GM23338 (cell line): ENCODE measurements around the gene NPPC. TPM values are rescaled to one million over a fixed set of nuclear protein-coding genes. Genes with fewer than 3 reads are reported as not detected.
A peak's percentile ranks its signal among the peaks of the same experiment; 100 is the strongest.

ENCODE experiments used
- ATAC-seq: fragments of 200-7000 bp; cut with Tn5 transposase; 3 replicates; pipeline ENCODE4 v1.9.1; 2020
- DNase-seq: peaks from one replicate; pipeline ENCODE4 v3.0.0-alpha.2; 2015; ENCODE audit warnings: low spot score
- H2AFZ ChIP-seq: fragments of 200-600 bp; sonication (generic); 2 replicates; pipeline ENCODE4 v1.8.0; 2016; ENCODE audit warnings: antibody characterized with exemption, mild to moderate bottlenecking, moderate library complexity
- H3F3A ChIP-seq: fragments of 200-600 bp; sonication (generic); replicated peaks from 2 replicates; pipeline ENCODE4 v1.8.0; 2017; ENCODE audit warnings: antibody characterized with exemption, mixed run types, low read depth
- H3K27ac ChIP-seq: fragments of 200-600 bp; sonication (generic); 2 replicates; pipeline ENCODE4 v1.6.1; 2016; ENCODE audit warnings: low read depth
- H3K27me3 ChIP-seq: fragments of 200-600 bp; sonication (generic); 2 replicates; pipeline ENCODE4 v1.8.0; 2016; ENCODE audit warnings: mild to moderate bottlenecking, mixed run types, moderate library complexity; ENCODE audit not compliant: insufficient read depth
- H3K36me3 ChIP-seq: fragments of 200-600 bp; sonication (generic); 2 replicates; pipeline ENCODE4 v1.8.0; 2016; ENCODE audit warnings: mild to moderate bottlenecking; ENCODE audit not compliant: insufficient read depth
- H3K4me1 ChIP-seq: fragments of 200-600 bp; sonication (generic); 2 replicates; pipeline ENCODE4 v1.8.0; 2016; ENCODE audit warnings: mild to moderate bottlenecking, moderate library complexity; ENCODE audit not compliant: insufficient read depth
- H3K4me2 ChIP-seq: fragments of 200-600 bp; sonication (generic); 2 replicates; pipeline ENCODE4 v1.7.1; 2017; ENCODE audit warnings: mixed run types
- H3K4me3 ChIP-seq: fragments of 200-600 bp; sonication (generic); 2 replicates; pipeline ENCODE4 v1.6.1; 2016; ENCODE audit warnings: mixed run types
- H3K79me2 ChIP-seq: fragments of 200-600 bp; sonication (generic); replicated peaks from 2 replicates; pipeline ENCODE4 v1.8.0; 2017; ENCODE audit warnings: mild to moderate bottlenecking; ENCODE audit not compliant: insufficient read depth
- H3K9me2 ChIP-seq: fragments of 200-600 bp; sonication (generic); 2 replicates; pipeline ENCODE4 v1.8.0; 2017; ENCODE audit not compliant: insufficient read depth
- H4K20me1 ChIP-seq: fragments of 200-600 bp; sonication (generic); replicated peaks from 2 replicates; pipeline ENCODE4 v1.8.0; 2017; ENCODE audit warnings: mild to moderate bottlenecking; ENCODE audit not compliant: insufficient read depth
- H3K27ac Mint-ChIP-seq: 2 replicates; pipeline ENCODE4 v1.8.0; 2020; ENCODE audit warnings: inconsistent platforms, mild to moderate bottlenecking, moderate library complexity, mixed read lengths
- H3K27me3 Mint-ChIP-seq: 3 replicates; pipeline ENCODE4 v1.8.0; 2022; ENCODE audit warnings: low read depth, mild to moderate bottlenecking, moderate library complexity, mixed read lengths, inconsistent platforms; ENCODE audit not compliant: insufficient read depth, poor library complexity
- H3K36me3 Mint-ChIP-seq: 3 replicates; pipeline ENCODE4 v1.8.0; 2021; ENCODE audit warnings: low read depth, mild to moderate bottlenecking, inconsistent platforms, moderate library complexity, mixed read lengths
- H3K4me1 Mint-ChIP-seq: 3 replicates; pipeline ENCODE4 v1.8.0; 2020; ENCODE audit warnings: mild to moderate bottlenecking, inconsistent platforms, mixed read lengths
- H3K4me3 Mint-ChIP-seq: 3 replicates; pipeline ENCODE4 v1.8.0; 2021; ENCODE audit warnings: moderate library complexity, mild to moderate bottlenecking, inconsistent platforms, mixed read lengths
- H3K9me3 Mint-ChIP-seq: 3 replicates; pipeline ENCODE4 v1.8.0; 2020; ENCODE audit warnings: moderate library complexity, mild to moderate bottlenecking, inconsistent platforms, mixed read lengths
- CREB1 ChIP-seq: fragments of 250-450 bp; sonication (Bioruptor Pico); IDR thresholded peaks from 2 replicates; pipeline ENCODE4 v1.5.0; 2020; ENCODE audit warnings: low read depth, mild to moderate bottlenecking, moderate library complexity
- CTCF ChIP-seq, 2 experiments: fragments of 200-600 bp in 1 of 2; sonication (generic) in 1 of 2; conservative IDR thresholded peaks; 2 replicates each; pipeline versions ENCODE4 v1.5.1 to v1.6.1; 2016 to 2017; ENCODE audit warnings: antibody characterized with exemption in 2 of 2, low read depth in 2 of 2, mild to moderate bottlenecking in 2 of 2, moderate library complexity in 1 of 2
- ETS1 ChIP-seq: IDR thresholded peaks from 2 replicates; pipeline ENCODE4 v1.6.1; 2016; ENCODE audit warnings: antibody characterized with exemption
- EZH2 ChIP-seq: fragments of 200-600 bp; sonication (generic); IDR thresholded peaks from one replicate; pipeline ENCODE4 v1.8.0; 2017; ENCODE audit warnings: antibody characterized with exemption, mild to moderate bottlenecking, low read depth; ENCODE audit not compliant: unreplicated experiment
- EZH2phosphoT487 ChIP-seq: fragments of 200-600 bp; sonication (generic); IDR thresholded peaks from one replicate; pipeline ENCODE4 v1.8.1; 2018; ENCODE audit warnings: antibody characterized with exemption; ENCODE audit not compliant: unreplicated experiment
- NANOG ChIP-seq: IDR thresholded peaks from 2 replicates; pipeline ENCODE4 v1.6.1; 2016; ENCODE audit warnings: antibody characterized with exemption, borderline replicate concordance
- REST ChIP-seq: IDR thresholded peaks from one replicate; pipeline ENCODE4 v1.6.1; 2018; ENCODE audit warnings: antibody characterized with exemption; ENCODE audit not compliant: unreplicated experiment
- STAT1 ChIP-seq: IDR thresholded peaks from one replicate; pipeline ENCODE4 v1.6.1; 2016; ENCODE audit warnings: antibody characterized with exemption; ENCODE audit not compliant: unreplicated experiment
- ZNF114 ChIP-seq: fragments of 250-450 bp; sonication (Bioruptor Pico); IDR thresholded peaks from 2 replicates; pipeline ENCODE4 v1.5.0; 2020; ENCODE audit warnings: mild to moderate bottlenecking, moderate library complexity
- ZNF331 ChIP-seq: fragments of 250-450 bp; sonication (Bioruptor Pico); IDR thresholded peaks from 2 replicates; pipeline ENCODE4 v1.5.0; 2020; ENCODE audit warnings: low read depth, mild to moderate bottlenecking, moderate library complexity
- ZNF462 ChIP-seq: fragments of 250-450 bp; sonication (Bioruptor Pico); IDR thresholded peaks from 2 replicates; pipeline ENCODE4 v1.5.0; 2020; ENCODE audit warnings: mild to moderate bottlenecking, moderate library complexity
- polyA plus RNA-seq: library from polyadenylated mRNA; unstranded; fragments of >200 nt; fragmentation: Nextera tagmentation; extraction: Ambion mirVana; gene quantifications from 2 replicates; pipeline ENCODE4 v1.2.1, GENCODE V29; 2016
- total RNA-seq: library from RNA; depleted of rRNA; stranded (reverse); fragments of >200 nt; shearing (Covaris generic); gene quantifications from 2 replicates; pipeline ENCODE4 v1.2.3, GENCODE V29; 2014

NPPC gene
- total and polyA plus RNA-seq, 2 experiments from 2014 or later: 2.2 to 6.3 TPM

- ATAC-seq: no peak
- H3K4me3 ChIP-seq: no peak overlapping the region
- no peaks in the 10 kb centered on the region for H4K20me1 ChIP-seq
- H3K4me1 ChIP-seq: peaks cover 9% of the 10 kb centered on the region; the same call in 1 of the 2 replicates
- H3K27ac ChIP-seq: no peak overlapping the region
- Mint-ChIP-seq H3K4me1 (peaks cover 8% of the 10 kb centered on the region), H3K36me3 (peaks cover 4% of the 10 kb centered on the region; the same call in 1 of the 3 replicates), H3K4me3 (no peak overlapping the region), H3K27me3 (peaks cover 4% of the 10 kb centered on the region), H3K27ac (no peak overlapping the region), H3K9me3 (peaks cover 14% of the 10 kb centered on the region; the same call in 2 of the 3 replicates)
- peak overlapping the region; percentile 66; the same call in 1 of the 2 replicates for H2AFZ ChIP-seq
- no peaks in the 10 kb centered on the region for H3K36me3 ChIP-seq
- no peak overlapping the region for H3K4me2 ChIP-seq
- no peaks in the 10 kb centered on the region for H3K79me2 ChIP-seq
- H3K9me2 ChIP-seq: no peaks in the 10 kb centered on the region
- DNase-seq: no peak
- no peak for TF ChIP-seq ZNF114 (CRISPR knock-in tag)
- TF ChIP-seq ZNF462 (CRISPR knock-in tag): no peak
- no peak for TF ChIP-seq NANOG
- no peak for TF ChIP-seq CTCF (conservative IDR thresholded peaks at IDR 0.05; ENCODE audit: low read depth in 2 of 2)
- TF ChIP-seq EZH2phosphoT487: no peak
- TF ChIP-seq ZNF331 (CRISPR knock-in tag): no peak
- TF ChIP-seq EZH2: no peak
- TF ChIP-seq STAT1: no peak
- TF ChIP-seq ETS1: no peak
- no peak for TF ChIP-seq CREB1
- no peak for TF ChIP-seq REST
- no peaks in the 10 kb centered on the region for H3K27me3 ChIP-seq
- no peaks in the 10 kb centered on the region for H3F3A ChIP-seq
Measured at GRCh38 chr2:231883468-231883881, 42.7 kb downstream of the NPPC start.
